ENCODE measurements around the gene SHROOM3. TPM values are rescaled to one million over a fixed set of nuclear protein-coding genes. Genes with fewer than 3 reads are reported as not detected.

SHROOM3 gene
- total RNA-seq, 1 donor from 2014 or later: 33.2 TPM

DNA sequence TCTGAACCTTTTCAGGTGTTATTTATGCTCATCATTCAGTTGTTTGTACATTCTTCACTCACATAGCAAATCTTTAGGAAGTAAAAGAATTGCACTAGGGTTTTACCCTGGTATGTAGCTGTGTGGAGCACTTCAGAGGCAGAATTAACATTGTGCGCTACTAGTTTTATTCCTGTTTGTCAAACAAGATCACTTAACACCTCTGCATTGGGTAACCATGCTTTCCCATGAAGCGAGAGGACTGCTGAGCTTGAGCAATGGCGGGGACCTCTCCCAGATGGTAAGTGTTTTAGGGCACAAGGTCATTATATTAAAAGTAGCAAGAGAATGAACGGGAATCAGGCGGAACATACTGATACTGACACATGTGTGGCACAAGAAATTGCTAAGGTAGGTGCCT is 59.2 kb downstream of the SHROOM3 start:
- DNase-seq (ENCODE audit: low spot score): no peak

GRCh38 chr4:76494871-76495590 is 60.0 kb downstream of the SHROOM3 start:
- DNase-seq (ENCODE audit: low spot score): no peak

DNA sequence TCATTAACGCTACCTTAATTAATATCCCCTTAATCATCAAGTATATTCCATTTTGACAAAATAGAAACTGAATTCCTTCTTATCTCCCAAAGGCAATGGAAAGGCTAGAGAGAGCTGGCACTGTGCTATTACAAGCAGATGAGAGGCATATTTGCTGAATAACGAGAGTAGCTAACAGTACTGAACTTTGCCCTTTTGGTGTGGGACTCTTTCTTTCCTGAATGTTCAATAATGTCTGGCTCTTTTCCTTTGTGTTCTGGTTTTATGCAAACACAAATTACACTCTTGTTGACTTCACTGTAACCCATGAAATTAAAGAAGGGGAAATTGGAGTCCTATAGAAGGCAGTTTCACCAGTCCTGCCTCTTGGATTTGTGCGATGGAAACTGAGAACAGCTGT is 63.5 kb downstream of the SHROOM3 start:
- DNase-seq (ENCODE audit: low spot score): no peak

DNA sequence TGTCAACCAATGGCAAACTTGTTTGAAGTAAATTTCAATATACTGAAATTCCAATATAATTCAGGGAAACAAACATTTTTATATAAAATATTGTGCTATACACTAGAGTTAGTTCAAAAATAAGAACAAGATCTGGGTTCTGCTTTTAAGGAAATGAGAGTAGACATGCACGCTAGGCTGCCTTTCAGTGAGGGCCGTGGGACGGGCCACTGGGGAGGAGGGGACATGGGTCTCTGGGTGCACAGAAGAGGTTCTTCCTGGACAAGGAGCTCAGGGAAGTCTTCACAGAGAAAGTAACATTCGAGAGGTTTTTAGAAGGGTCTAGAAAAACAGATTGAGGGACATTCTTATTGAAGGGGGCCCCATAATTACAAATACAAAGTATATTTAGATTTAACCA is 64.4 kb downstream of the SHROOM3 start:
- DNase-seq (ENCODE audit: low spot score): no peak

GRCh38 chr4:76502886-76503285 is 67.9 kb downstream of the SHROOM3 start:
- no peak for DNase-seq (ENCODE audit: low spot score)

- peak; percentile 71 for DNase-seq (ENCODE audit: low spot score)
These were observed 69.8 kb downstream of the SHROOM3 start for GRCh38 chr4:76504613-76505465.

- DNase-seq (ENCODE audit: low spot score): no peak
These were observed 76.9 kb downstream of the SHROOM3 start for GRCh38 chr4:76511947-76512346.

DNA sequence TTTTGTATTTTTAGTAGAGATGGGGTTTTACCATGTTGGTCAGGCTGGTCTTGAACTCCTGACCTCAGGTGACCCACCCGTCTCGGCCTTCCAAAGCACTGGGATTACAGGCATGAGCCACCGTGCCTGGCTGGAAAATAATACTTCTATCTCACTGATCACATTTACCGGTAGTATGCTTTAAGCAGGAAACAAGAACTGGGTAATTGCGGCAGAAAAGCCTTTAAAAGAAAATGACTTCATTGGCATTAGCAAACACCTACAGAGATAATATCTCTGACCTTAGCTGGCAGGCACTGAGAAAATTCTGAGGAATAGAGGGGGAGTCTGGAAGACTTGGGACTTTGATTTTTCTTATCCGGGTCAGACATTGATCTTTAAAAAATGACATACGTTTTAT is 78.5 kb downstream of the SHROOM3 start:
- DNase-seq (ENCODE audit: low spot score): no peak

GRCh38 chr4:76514087-76514486 is 79.1 kb downstream of the SHROOM3 start:
- DNase-seq (ENCODE audit: low spot score): no peak

- no peak for DNase-seq (ENCODE audit: low spot score)
These were observed 81.2 kb downstream of the SHROOM3 start for GRCh38 chr4:76515975-76516843.

- no peak for DNase-seq (ENCODE audit: low spot score)
These were observed 83.2 kb downstream of the SHROOM3 start for GRCh38 chr4:76518241-76518640.

DNA sequence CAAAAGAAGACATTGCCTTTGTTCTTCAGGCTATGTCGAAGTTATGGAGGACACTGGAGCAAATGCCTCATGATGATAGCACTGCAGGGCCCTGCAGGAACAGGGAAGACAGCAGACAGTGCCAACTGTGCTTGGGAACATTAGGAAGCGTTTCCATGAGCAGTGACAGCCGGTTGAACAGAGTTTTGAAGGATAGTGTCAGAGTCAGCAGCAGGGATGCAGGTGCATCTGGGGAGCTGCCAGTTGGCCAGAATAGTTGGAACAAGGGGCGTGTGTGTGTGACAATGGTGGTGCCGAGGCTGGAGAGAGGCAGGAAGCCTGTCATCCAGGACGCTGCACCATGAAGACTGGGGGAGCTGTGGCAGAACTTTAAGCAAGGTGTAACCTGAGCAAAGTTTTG is 88.6 kb downstream of the SHROOM3 start:
- DNase-seq (ENCODE audit: low spot score): no peak

- DNase-seq (ENCODE audit: low spot score): no peak
These were observed 90.7 kb downstream of the SHROOM3 start for GRCh38 chr4:76525751-76526150.

DNA sequence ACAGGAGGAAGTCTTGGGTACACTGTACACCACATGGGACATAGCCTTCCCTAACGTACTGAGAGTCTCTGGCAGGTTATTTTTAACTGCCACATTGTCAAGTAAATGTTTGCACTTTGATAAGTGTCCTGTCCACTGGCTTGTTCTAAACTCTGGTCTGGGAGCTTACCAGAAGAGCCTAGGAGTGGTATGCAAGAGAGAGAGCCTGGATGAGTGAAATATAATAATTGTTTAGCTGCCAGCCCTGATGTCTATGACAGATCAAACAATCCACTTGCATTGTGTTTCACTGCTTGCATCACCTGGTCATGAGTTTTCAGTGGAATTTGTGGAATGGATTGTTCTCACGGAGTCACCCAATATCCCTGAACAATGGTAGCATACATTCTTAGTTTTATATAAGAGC is 91.6 kb downstream of the SHROOM3 start:
- no peak for DNase-seq (ENCODE audit: low spot score)

DNA sequence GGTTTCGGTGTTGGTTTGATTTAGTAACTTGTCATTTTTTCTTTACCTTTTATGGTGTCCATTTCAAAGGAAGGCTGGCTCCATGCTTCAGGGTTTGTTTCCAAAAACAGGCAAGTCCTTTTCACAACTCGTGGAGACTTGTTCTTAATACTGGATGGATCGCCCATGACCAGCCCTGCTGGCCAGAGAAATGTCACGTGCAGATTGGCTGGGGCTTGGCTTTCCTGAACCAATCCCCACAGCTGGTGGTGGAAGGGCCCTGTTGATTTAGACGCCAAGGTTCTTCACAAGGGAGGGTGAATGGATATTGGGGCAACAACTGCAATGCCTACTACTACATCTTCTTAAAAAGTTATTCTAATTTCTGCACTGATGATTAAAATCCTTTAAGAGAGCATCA is 92.6 kb downstream of the SHROOM3 start:
- DNase-seq (ENCODE audit: low spot score): no peak

GRCh38 chr4:76531597-76531996 is 96.6 kb downstream of the SHROOM3 start:
- no peak for DNase-seq (ENCODE audit: low spot score)

- DNase-seq (ENCODE audit: low spot score): no peak
These were observed 97.8 kb downstream of the SHROOM3 start for GRCh38 chr4:76532805-76533204.

DNA sequence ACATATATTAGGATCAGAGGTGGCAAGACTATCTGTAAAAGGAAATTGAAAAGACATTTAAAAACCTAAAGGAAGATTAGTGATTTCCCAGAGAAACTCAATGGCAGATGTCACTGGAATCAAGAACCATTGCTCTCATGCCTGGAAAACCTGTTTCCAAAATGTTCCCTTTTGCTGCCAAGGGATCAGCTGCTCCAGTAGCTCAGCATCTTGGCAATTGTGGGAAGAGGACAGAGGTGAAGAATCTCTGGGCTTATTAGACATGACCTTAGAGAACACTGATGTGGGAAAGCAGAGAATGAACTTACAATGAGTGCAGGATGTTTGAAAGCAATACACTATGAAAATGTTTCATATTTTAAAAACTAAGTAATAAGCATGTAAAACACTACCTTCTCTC is 98.3 kb downstream of the SHROOM3 start:
- no peak for DNase-seq (ENCODE audit: low spot score)

DNA sequence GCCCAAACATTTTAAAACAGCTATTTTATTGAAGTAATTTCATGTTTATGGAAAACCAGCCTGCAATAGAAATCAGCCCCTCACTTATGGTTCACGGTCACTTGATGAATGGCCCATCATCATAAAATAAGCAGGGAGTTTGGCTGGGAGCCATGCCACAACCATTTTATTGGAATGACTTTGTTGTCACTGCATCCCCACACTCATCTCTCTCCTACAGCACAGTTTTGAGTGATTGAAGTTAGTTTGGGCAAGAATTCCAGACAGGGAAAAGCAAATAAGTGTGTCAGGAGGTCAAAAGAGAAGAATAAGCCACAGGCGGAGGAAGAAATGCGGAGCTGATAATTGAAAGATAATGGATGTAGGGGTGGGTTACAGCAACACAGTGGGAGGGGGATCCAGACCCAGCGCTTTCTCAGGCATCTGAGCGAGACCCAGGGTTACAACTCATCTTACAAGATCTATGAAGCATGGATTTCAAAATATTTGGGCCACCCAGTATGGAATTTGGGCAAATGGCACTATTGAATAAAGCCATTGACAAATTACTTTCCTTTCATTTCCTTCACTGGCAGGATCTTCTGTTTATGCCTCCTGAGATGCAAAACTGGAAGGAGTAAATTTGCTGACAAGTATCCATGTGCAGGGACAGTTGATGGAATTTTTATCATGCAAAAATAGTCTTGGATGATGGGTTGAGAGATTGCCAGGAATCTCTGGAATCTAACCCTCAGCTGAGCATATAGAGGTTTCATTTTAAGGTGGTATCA is 100.8 kb downstream of the SHROOM3 start:
- no peak for DNase-seq (ENCODE audit: low spot score)

DNA sequence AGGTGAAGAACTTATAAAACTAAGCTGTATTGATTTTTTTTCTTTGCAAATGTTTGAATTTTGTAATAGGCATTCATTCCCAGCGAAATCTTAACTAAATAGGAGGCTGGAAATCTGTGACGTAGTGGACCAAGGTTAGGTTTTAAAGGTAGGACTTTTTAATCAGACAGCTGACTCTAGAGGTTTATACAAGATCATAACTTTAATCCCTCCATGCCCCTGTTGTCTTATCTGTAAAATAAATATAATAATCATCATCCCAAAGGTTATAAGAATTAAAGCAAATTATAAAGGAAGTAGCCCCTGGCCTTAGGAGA is 101.3 kb downstream of the SHROOM3 start:
- DNase-seq (ENCODE audit: low spot score): no peak

- no peak for DNase-seq (ENCODE audit: low spot score)
These were observed 103.3 kb downstream of the SHROOM3 start for GRCh38 chr4:76538296-76538695.

DNA sequence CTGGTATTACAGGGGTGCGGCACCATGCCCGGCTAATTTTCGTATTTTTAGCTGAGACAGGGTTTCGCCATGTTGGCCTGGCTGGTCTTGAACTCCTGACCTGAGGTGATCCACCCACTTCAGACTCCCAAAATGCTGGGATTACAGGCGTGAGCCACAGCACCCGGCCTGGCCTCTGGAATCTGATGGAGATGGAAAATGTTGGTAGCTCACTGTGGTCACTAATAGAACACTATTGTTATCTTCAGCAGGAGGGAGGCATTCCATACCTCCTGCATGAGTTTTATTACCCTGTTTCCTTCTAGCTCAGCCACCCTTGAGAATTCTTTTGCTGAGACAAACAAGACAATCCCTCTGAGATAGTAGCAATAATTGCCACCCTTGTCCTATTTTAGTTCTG is 105.0 kb downstream of the SHROOM3 start:
- no peak for DNase-seq (ENCODE audit: low spot score)
